Measurements from ENCODE around the gene SSTR4.

Gene SSTR4

GRCh38 chr20:23052904-23053303, 17.8 kb downstream of the SSTR4 start:
- H3K4me3 ChIP-seq (ENCODE audit: low read depth in 1 of 2, low read length in 1 of 2): no peak overlapping the region
- no peaks in the 10 kb centered on the region for H3K36me3 ChIP-seq
- TF ChIP-seq CTCF (IDR thresholded peaks at IDR 0.05): no peak
- no peak overlapping the region for H3K27ac ChIP-seq
- no peaks in the 10 kb centered on the region for H3K9me3 ChIP-seq
- H3K4me1 ChIP-seq (ENCODE audit: control insufficient read depth in 1 of 2, insufficient read depth in 1 of 2, low read depth in 1 of 2, low read length in 1 of 2): peaks cover 20 to 23% of the 10 kb centered on the region in 2 experiments
- peaks cover 71% of the 10 kb centered on the region for H3K27me3 ChIP-seq

- Histone ChIP-seq H3K4me3 (ENCODE audit: low read depth in 1 of 2, low read length in 1 of 2) (no peak overlapping the region), H3K4me1 (ENCODE audit: control insufficient read depth in 1 of 2, insufficient read depth in 1 of 2, low read depth in 1 of 2, low read length in 1 of 2) (no peaks in the 10 kb centered on the region), H3K36me3 (no peaks in the 10 kb centered on the region), H3K9me3 (no peaks in the 10 kb centered on the region), H3K27me3 (peaks cover 18% of the 10 kb centered on the region), H3K27ac (no peak overlapping the region)
- TF ChIP-seq CTCF (IDR thresholded peaks at IDR 0.05): no peak
Observed at GRCh38 chr20:23058240-23058639, 23.1 kb downstream of the SSTR4 start.

GRCh38 chr20:23059001-23059400, 23.9 kb downstream of the SSTR4 start:
- peaks cover 10% of the 10 kb centered on the region for H3K27me3 ChIP-seq
- no peak overlapping the region for H3K27ac ChIP-seq
- TF ChIP-seq CTCF (IDR thresholded peaks at IDR 0.05): no peak
- no peak overlapping the region for H3K4me3 ChIP-seq (ENCODE audit: low read depth in 1 of 2, low read length in 1 of 2)
- no peaks in the 10 kb centered on the region for H3K9me3 ChIP-seq
- no peaks in the 10 kb centered on the region for H3K36me3 ChIP-seq
- no peaks in the 10 kb centered on the region for H3K4me1 ChIP-seq (ENCODE audit: control insufficient read depth in 1 of 2, insufficient read depth in 1 of 2, low read depth in 1 of 2, low read length in 1 of 2)

- TF ChIP-seq CTCF (IDR thresholded peaks at IDR 0.05): no peak
- Histone ChIP-seq H3K27ac (no peak overlapping the region), H3K27me3 (peaks cover 3% of the 10 kb centered on the region), H3K4me1 (ENCODE audit: control insufficient read depth in 1 of 2, insufficient read depth in 1 of 2, low read depth in 1 of 2, low read length in 1 of 2) (no peaks in the 10 kb centered on the region), H3K4me3 (ENCODE audit: low read depth in 1 of 2, low read length in 1 of 2) (no peak overlapping the region), H3K9me3 (no peaks in the 10 kb centered on the region), H3K36me3 (no peaks in the 10 kb centered on the region)
Observed at GRCh38 chr20:23059846-23060245, 24.7 kb downstream of the SSTR4 start.

GRCh38 chr20:23060629-23061028, 25.5 kb downstream of the SSTR4 start:
- Histone ChIP-seq H3K9me3 (no peaks in the 10 kb centered on the region), H3K4me1 (ENCODE audit: control insufficient read depth in 1 of 2, insufficient read depth in 1 of 2, low read depth in 1 of 2, low read length in 1 of 2) (no peaks in the 10 kb centered on the region), H3K4me3 (ENCODE audit: low read depth in 1 of 2, low read length in 1 of 2) (no peak overlapping the region), H3K27ac (no peak overlapping the region), H3K36me3 (no peaks in the 10 kb centered on the region), H3K27me3 (no peaks in the 10 kb centered on the region)
- no peak for TF ChIP-seq CTCF (IDR thresholded peaks at IDR 0.05)

- no peak overlapping the region for H3K27ac ChIP-seq
- H3K4me1 ChIP-seq (ENCODE audit: control insufficient read depth in 1 of 2, insufficient read depth in 1 of 2, low read depth in 1 of 2, low read length in 1 of 2): no peaks in the 10 kb centered on the region
- no peak overlapping the region for H3K4me3 ChIP-seq (ENCODE audit: low read depth in 1 of 2, low read length in 1 of 2)
- no peaks in the 10 kb centered on the region for H3K9me3 ChIP-seq
- TF ChIP-seq CTCF (IDR thresholded peaks at IDR 0.05): no peak
- H3K27me3 ChIP-seq: no peaks in the 10 kb centered on the region
- H3K36me3 ChIP-seq: no peaks in the 10 kb centered on the region
Observed at GRCh38 chr20:23061262-23061661, 26.1 kb downstream of the SSTR4 start.
